GM19023 (cell line): ENCODE measurements around the gene DCAF5.
"Not testable (repeated sequence)": the region's sequence is repeated elsewhere in the genome, so short reads cannot be mapped to it uniquely, and the experiment has no call there.

Source experiments
- ATAC-seq: cut with Tn5 transposase; IDR thresholded peaks from one replicate; pipeline ENCODE4 v1.9.1; 2021; ENCODE audit warnings: mild to moderate bottlenecking, moderate library complexity; ENCODE audit not compliant: unreplicated experiment

DCAF5 gene

DNA sequence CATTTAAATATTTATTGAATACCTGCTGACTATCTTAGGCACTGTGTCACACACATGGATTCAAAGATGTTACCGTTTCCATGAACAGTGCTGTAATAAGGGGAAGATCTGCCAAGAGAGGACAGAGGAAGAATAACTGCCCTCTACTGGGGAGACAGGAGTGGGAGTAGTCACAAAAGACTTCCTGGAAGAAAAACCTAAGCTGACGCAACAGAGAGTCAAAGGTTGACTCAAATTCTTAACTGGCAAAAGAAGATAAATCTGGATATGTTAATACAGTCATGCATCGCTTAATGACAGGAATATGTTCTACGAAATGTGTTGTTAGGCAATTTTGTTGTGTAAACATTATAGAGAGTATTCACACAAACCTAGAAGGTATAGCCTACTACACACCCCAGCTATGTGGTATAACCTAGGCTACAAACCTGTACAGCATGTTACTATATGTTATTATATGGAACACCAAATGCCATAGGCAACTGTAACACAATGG is 51.5 kb downstream of the DCAF5 start:
- ATAC-seq: no peak

DNA sequence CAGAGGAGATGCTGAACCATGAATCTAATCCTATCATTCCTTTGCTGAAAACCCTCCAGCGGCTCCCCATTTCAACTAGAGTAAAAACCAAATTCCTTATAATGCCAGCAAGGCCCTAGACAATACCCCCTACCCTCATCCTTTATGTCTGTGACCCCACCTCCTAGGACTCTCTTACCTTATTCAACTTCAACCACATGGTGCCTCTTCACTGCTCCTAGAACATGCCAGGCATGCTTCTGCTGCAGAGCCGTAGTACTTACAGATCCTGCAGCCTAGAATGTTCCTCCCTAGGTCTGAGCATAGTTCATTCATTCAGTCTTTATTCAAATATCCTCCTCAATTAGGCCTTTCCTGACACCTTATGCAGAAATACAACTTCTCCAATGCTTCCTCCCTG is 54.9 kb downstream of the DCAF5 start:
- no peak for ATAC-seq

DNA sequence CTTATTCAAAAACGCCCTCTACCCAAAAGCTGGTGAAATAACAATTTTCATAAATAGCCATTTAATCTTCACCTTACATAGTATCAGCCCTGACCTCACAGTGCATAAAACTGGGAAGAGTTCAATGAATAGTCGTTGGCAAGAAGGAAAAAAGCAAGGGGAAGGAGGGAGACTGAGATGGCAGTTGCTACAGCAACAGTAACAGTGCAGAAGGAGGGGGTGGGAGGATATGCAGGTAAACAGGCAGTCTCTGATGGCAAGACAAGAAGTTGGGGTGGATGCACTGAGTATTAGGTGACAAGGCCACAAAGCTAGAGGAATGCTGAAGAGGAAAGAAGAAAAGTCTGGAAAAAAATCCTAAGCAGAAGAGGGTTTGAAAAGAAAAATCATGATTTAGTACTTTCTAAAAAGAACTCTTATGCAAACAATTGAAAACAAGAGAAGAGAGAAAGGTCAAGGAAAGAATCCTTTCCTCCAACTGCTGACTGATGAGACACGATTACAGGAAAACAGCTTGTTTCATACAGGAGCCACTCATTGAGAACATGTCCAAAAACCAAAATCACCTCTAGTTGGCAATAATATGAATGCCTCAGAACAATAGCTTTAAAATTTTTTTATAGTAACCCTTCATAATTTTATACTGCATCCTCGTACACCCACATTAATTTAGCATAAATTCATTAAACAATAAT is 56.0 kb downstream of the DCAF5 start:
- ATAC-seq: no peak

GRCh38 chr14:69096246-69096645 is 56.7 kb downstream of the DCAF5 start:
- no peak for ATAC-seq

DNA sequence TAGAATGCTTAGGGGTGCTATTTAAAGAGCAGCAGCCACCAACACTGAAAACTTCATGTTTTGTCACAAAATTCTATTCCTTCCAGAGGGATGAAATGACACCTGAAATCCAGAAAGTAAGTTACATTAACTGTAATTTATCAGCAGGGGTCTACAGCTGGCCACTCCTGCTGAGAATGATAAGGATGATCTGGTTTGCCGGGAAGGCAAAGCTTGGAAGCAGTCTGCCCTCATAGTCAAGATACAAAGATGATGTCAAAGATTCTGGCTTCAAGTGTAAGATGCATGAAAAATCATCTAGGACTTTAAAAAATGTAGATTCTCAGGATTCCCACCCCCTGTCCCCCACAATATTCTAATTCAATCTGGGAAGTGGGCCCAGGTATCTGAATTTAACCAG is 58.4 kb downstream of the DCAF5 start:
- ATAC-seq: no peak

DNA sequence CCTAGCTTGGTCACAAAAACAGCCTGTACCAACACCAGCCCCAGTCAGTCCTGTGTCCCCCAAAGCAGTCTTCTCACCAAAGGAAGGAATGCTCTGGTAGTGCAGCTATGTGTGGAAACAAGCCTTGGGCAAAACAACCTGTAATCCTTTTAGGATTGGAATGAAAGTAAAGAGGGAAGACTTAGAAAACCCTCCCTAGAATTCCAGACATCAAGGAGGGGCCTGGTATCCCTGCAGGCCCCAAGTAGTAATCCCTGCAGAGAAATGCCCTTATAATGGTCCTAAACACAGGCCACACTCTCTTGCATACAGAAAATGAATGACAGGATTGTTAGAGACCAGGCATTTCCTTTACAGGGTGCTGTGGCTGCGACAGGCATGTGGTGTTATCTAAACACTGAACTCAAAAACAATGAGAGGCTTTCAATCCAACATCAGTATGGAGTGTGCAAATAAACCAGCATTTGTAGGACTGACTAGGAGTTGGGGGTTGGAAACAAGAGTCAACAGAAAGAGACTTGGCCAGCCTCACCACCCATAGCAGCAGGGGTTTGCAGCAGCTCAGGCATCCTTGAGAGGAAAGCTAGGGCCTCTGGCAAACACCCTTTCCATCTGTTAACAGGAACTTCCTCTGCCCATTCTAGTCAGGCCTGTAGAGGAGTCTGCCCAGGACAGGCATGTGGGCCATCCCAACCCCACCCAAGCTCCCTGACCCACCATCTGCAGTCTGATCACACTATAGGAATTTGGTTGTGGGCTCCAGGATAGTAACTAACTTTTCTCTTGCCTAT is 59.1 kb downstream of the DCAF5 start:
- ATAC-seq: no peak

GRCh38 chr14:69092840-69093422 is 60.0 kb downstream of the DCAF5 start:
- ATAC-seq: no peak

- ATAC-seq: no peak
Measured at GRCh38 chr14:69091695-69092094, 61.2 kb downstream of the DCAF5 start.

GRCh38 chr14:69091006-69091405 is 61.9 kb downstream of the DCAF5 start:
- ATAC-seq: no peak

GRCh38 chr14:69090187-69090789 is 62.6 kb downstream of the DCAF5 start:
- no peak for ATAC-seq

DNA sequence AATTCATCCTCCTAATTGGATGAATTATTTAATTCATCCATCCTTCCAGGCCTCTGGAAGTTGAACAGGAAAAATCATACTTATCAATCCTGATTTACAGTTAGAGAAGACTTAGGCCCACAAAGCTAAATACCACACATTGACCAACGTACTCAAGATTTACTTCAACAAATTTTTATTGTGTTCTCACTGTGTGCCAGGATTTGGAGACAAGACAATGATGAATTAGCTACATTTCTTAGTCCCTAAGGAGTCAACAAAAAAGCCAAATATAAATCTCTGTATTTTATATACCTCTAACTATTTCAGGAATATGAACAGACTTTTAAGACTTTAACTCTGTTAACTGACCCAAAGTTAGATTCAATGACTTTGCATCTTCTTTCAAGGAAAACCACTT is 63.9 kb downstream of the DCAF5 start:
- ATAC-seq: no peak

DNA sequence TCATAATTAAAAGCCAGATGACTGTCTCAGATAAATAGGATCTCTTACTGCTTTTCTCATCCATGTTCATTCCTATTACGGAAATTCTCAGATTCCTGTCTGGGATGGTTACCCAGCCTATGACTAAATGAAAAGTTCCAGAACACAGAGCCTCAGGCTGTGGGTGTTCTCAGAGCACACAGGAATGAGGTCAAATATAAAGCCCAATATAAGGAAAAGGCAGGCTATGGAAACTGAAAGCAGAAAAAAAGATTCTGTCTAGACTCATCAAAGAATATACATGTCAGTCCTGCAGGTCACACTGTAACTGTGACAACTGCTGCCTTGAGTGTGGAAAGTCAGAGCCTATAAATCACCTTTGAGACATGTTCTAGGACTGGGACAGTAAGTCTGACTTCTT is 64.3 kb downstream of the DCAF5 start:
- no peak for ATAC-seq

DNA sequence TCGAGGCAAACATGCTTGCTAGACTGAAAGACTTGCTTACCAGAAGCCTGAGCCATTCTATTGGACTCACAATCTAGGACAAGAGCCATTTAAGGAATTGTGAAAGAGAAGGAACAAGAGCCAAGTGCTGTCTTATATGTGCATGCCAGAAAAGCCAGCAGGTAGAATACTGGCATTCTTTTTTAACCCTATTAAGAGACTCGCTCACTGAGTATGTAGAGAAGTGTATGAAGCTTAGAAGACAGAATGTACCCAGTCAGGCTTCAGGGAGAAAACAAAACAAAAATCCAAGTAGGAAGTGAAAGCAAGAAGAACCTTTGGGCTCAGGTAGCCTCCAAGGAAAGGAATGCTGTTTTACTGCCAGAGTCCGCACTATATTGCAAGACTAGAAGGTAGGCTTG is 65.9 kb downstream of the DCAF5 start:
- no peak for ATAC-seq

DNA sequence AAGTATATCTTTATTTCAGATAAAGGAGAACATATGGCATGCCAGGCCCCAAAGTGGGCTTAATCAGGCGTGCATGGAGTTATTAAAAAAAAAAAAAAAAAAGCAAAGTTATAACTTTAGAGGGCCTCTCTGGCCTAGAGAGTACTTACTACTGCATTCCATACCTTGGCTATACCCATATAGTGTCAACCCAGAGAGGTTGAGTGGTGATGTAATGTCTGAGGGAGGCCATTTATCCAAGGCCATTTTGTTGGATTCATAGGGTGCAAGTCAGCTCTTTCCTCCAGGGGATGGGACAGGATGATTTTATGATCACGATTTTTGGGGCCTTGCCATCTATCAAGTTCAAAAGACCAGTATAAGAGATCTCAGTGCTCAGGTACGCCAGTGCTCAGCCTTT is 66.4 kb downstream of the DCAF5 start:
- no peak for ATAC-seq

- no peak for ATAC-seq
Measured at GRCh38 chr14:69084023-69084422, 68.9 kb downstream of the DCAF5 start.

GRCh38 chr14:69083181-69083580 is 69.7 kb downstream of the DCAF5 start:
- ATAC-seq: no peak

DNA sequence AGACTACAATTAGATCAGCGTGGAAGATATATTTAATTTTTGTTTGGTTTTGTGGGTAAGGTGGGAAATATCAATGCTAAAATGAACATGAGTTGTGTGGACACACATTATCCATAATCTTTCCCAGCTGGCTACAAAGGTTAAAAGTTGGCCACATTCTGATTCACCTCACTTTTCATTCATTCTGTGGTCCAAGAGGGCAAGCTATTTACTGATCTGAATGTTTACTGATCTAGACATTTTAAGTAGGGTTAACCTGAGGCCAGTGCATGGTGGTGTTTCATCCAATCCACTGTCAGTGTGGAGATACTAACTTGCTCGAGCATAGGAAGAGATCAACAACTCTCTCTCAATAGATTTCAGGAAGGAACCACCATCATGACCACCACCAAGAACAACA is 71.6 kb downstream of the DCAF5 start:
- no peak for ATAC-seq

- no peak for ATAC-seq
Measured at GRCh38 chr14:69079747-69080146, 73.2 kb downstream of the DCAF5 start.

GRCh38 chr14:69079188-69079742 is 73.7 kb downstream of the DCAF5 start:
- no peak for ATAC-seq

GRCh38 chr14:69077841-69078240 is 75.1 kb downstream of the DCAF5 start:
- no peak for ATAC-seq

- not testable (repeated sequence) for ATAC-seq
Measured at GRCh38 chr14:69077185-69077584, 75.7 kb downstream of the DCAF5 start.
